ENCODE measurements around the gene SRSF9.

Gene SRSF9

DNA sequence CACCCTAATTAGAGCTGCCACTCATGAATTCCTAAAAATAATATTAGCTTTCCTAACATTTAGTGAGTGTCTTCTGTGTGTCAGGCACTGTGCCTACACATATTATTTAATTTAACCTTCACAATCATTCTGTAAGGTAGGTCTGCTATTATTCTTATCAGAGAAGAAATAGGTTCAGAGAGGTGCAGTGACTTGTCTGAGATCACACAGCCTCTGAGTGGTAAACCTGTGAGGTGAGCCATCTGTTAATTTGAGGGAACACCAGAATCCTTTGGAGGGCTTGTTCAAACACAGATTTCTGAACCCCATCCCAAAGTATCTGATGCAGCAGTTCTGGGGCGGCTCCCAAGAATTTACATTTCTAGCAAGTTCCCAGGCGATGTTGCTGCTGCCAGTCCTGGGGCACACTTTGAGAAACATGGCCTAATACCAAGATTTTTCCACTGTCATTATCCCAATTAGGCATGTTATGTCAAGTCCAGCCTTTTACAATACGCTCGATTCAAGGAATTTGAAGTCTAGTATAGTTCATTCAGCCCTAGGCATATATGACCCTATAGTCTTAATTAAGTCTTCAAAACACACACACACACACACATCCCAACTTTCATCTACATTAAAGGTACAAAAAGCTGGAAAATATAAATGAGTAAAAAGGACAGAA lies 51.5 kb downstream of the SRSF9 start:
- TF ChIP-seq GATA2 (IDR thresholded peaks at IDR 0.05; ENCODE audit: low read depth, low read length) (no peak), GATA3 (IDR thresholded peaks at IDR 0.05; ENCODE audit: low read depth, low read length) (no peak)

DNA sequence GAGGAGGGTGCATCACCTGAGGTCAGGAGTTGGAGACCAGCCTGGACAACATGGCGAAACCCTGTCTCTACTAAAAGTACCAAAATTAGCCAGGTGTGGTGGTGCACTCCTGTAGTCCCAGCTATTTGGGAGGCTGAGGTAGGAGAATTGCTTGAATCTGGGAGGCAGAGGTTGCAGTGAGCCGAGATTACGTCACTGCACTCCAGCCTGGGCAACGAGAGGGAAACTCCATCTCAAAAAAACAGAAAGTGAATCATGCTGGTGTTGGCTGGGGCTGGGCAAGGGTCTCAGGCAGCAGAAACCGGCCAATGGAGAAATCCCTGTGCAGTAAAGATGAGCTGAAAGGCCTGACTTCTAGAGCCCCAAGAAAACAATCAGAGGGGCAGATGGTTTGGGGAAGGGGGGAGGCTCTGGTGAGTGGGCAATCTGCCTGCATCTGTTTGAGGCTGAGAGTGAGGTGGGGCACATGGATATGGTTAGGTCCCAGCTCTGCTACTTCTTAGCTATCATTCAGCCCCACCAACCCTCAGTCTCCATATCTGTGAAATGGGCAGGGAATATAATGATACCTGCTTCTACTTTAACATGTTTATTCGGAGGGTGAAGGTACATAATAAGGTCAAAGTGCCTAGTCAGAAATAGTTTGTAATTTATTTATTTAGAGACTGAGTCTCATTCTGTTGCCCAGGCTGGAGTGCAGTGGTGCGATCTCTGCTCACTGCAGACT lies 52.9 kb downstream of the SRSF9 start:
- no peak for TF ChIP-seq GATA2 (IDR thresholded peaks at IDR 0.05; ENCODE audit: low read depth, low read length)
- TF ChIP-seq GATA3 (IDR thresholded peaks at IDR 0.05; ENCODE audit: low read depth, low read length), result no peak

GRCh38 chr12:120413901-120414695 lies 55.5 kb downstream of the SRSF9 start:
- TF ChIP-seq GATA2 (IDR thresholded peaks at IDR 0.05; ENCODE audit: low read depth, low read length), result no peak

DNA sequence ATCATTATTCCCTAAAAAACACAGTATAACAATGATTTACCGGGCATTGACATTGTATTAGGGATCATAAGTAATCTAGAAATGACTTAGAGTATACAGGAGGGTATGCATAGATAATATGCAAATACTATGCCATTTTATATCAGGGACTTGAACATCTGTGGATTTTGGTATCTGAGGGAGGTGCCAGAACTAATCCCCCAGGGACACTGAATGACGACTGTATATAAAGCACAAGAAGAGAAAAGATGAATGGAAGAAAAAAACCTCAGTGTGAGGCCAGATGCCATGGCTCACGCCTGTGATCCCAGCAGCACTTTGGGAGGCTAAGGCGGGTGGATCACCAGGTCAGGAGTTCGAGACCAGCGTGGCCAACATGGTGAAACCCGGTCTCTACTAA lies 57.1 kb downstream of the SRSF9 start:
- TF ChIP-seq GATA2 (IDR thresholded peaks at IDR 0.05; ENCODE audit: low read depth, low read length) (no peak), GATA3 (IDR thresholded peaks at IDR 0.05; ENCODE audit: low read depth, low read length) (no peak)

Data from SH-SY5Y (cell line).